ENCODE measurements around the gene SMIM14. TPM values are rescaled to one million over a fixed set of nuclear protein-coding genes. Genes with fewer than 3 reads are reported as not detected.

SMIM14 gene
- total RNA-seq, 1 donor from 2014 or later: 23.8 TPM

DNA sequence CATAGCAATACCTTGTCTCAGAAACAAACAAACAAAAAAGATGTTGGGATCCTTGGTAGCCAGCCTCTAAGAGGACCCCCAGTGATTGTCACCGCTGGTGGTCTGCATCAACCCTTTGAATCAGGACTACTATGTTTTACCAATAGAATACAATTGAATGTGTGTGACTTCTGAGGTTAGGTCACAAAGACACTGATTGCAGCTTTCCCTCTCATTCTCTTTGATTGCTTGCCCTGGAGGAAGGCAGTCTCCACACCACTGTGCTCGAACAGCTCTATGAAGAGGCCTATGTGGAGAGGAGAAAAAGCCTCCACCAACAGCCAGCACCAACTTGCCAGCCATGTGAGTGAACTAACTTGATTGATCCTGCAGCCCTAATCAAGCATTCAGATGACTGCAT is 2.8 kb upstream of the SMIM14 start:
- TF ChIP-seq POLR2A (IDR thresholded peaks at IDR 0.05) (no peak), POLR2AphosphoS5 (IDR thresholded peaks at IDR 0.05; ENCODE audit: insufficient read depth in 1 of 2, low read depth in 1 of 2) (no peak)
- TF ChIP-seq, protein P1, sequence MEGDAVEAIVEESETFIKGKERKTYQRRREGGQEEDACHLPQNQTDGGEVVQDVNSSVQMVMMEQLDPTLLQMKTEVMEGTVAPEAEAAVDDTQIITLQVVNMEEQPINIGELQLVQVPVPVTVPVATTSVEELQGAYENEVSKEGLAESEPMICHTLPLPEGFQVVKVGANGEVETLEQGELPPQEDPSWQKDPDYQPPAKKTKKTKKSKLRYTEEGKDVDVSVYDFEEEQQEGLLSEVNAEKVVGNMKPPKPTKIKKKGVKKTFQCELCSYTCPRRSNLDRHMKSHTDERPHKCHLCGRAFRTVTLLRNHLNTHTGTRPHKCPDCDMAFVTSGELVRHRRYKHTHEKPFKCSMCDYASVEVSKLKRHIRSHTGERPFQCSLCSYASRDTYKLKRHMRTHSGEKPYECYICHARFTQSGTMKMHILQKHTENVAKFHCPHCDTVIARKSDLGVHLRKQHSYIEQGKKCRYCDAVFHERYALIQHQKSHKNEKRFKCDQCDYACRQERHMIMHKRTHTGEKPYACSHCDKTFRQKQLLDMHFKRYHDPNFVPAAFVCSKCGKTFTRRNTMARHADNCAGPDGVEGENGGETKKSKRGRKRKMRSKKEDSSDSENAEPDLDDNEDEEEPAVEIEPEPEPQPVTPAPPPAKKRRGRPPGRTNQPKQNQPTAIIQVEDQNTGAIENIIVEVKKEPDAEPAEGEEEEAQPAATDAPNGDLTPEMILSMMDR (IDR thresholded peaks at IDR 0.05): no peak
- peaks cover 10% of the 10 kb centered on the region for H3K4me1 ChIP-seq
- no peak for DNase-seq (ENCODE audit: extremely low spot score in 2 of 2)
- H3K4me3 ChIP-seq: no peak overlapping the region
- intact Hi-C loops (cut with DNase I): no loop called here
- no peak overlapping the region for H3K27ac ChIP-seq
- no peaks in the 10 kb centered on the region for H3K27me3 ChIP-seq
- no peaks in the 10 kb centered on the region for H3K9me3 ChIP-seq
- H3K36me3 ChIP-seq: no peaks in the 10 kb centered on the region

DNA sequence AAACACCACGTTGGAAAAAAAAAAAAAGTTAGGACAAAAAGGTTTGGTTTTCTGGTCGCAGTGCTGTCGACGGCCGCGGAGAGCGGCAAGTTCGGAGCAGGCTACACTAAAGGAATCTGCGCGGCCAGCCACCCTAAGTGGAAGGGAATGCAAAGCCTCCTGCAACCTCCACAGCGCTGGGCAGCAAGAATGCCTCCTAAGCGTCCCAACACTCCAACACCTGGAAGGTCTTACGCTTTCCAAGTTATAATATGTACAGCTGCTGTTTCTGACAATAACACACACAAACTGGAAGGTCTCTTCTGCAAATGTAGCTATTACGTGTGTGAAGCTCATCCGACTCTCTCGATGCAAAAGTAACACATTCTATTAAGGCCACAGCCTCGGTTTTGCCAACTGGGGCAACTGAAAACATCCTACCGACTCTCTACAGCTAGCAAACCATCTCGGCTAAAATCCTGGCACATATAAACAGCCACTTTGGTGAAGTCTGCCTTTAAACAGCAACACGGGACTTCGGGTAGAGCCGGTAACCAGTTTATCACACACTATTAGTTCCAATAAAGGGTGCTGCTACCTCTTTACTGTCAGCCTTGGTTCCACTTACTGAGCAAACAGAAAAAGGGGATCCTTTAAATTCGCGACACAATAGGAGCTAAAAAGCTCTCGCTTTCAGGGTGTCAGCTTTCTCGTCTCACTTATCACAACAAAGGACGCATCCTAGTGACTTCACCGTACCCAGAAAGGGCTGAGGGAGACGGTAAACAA is 895 bp downstream of the SMIM14 start:
- H3K4me1 ChIP-seq: peaks cover 40% of the 10 kb centered on the region

DNA sequence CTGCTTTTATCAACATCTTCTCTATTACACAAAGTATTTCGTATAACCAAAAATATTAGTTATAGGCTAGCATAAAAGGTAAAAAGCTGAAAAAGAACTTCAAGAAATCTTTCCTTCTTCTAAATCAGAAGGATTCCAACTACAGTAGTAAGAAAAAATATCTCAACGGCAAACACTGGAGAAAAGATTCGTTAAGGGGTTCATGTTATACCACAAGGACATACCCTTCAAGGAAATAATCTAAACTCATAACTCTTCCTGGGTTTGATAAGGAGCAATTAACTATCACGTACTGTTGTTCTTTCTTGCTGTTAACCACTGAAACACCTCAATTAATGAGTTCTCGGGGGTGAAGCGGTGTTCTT is 1.5 kb downstream of the SMIM14 start:
- DNase-seq (ENCODE audit: extremely low spot score in 2 of 2): no peak
- H3K4me3 ChIP-seq: peak overlapping the region; percentile 94 to 97
- intact Hi-C loops (cut with DNase I): loop anchor here (5.0 kb wide), 1 partner anchor 110 kb away; the partner anchor contains the start of gene UGDH
- TF ChIP-seq POLR2A (IDR thresholded peaks at IDR 0.05) (no peak), POLR2AphosphoS5 (IDR thresholded peaks at IDR 0.05; ENCODE audit: insufficient read depth in 1 of 2, low read depth in 1 of 2) (no peak)
- TF ChIP-seq, protein P1 (IDR thresholded peaks at IDR 0.05): no peak
- no peaks in the 10 kb centered on the region for H3K9me3 ChIP-seq
- H3K27me3 ChIP-seq: no peaks in the 10 kb centered on the region
- no peaks in the 10 kb centered on the region for H3K36me3 ChIP-seq
- peak overlapping the region; percentile 99 for H3K27ac ChIP-seq
- peaks cover 41% of the 10 kb centered on the region for H3K4me1 ChIP-seq

More for the DNA sequence above, 895 bp downstream of the SMIM14 start:
- H3K36me3 ChIP-seq: no peaks in the 10 kb centered on the region
- no peaks in the 10 kb centered on the region for H3K27me3 ChIP-seq
- intact Hi-C loops (cut with DNase I): loop anchor here (5.0 kb wide), 1 partner anchor 110 kb away; the partner anchor contains the start of gene UGDH
- TF ChIP-seq, protein P1 (IDR thresholded peaks at IDR 0.05): no peak
- peak in 1 of 2 donors; percentile 46 for TF ChIP-seq POLR2AphosphoS5 (IDR thresholded peaks at IDR 0.05; ENCODE audit: insufficient read depth in 1 of 2, low read depth in 1 of 2)
- peak overlapping the region; percentile 94 to 97 for H3K4me3 ChIP-seq
- peak overlapping the region; percentile 99 for H3K27ac ChIP-seq
- no peak for DNase-seq (ENCODE audit: extremely low spot score in 2 of 2)
- H3K9me3 ChIP-seq: no peaks in the 10 kb centered on the region

DNA sequence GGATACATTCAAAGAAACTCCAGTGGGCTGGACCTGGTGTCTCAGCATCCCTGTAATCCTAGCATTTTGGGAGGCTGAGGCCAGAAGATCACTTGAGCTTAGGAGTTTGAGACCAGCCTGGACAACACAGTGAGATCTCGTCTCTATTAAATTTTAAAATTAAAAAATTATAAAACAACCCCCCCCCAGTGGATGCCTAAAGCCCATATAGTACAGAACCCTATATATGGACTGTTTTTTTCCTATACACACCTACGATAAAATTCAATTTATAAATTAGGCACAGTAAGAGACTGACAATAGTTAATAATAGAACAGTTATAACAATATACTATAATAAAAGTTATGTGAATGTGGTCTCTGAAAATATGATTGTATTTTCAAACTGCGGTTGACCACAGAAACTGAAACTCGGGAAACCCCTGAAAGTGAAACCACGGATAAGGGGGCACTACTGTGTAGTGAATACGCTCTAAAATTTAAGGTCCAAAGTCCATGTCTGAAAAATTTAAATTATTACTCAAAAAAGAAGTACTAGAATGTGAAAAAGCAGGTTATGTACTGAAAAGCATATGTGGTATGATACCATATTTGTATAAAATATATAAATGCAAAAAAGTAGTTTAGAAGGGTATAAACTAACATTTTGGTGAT is 2.0 kb downstream of the SMIM14 start:
- TF ChIP-seq, protein P1 (IDR thresholded peaks at IDR 0.05): no peak
- TF ChIP-seq POLR2AphosphoS5 (IDR thresholded peaks at IDR 0.05; ENCODE audit: insufficient read depth in 1 of 2, low read depth in 1 of 2): peak in 1 of 2 donors; percentile 5
- no peaks in the 10 kb centered on the region for H3K36me3 ChIP-seq
- intact Hi-C loops (cut with DNase I): loop anchor here (5.0 kb wide), 1 partner anchor 109 kb away; the partner anchor contains the start of gene UGDH
- DNase-seq (ENCODE audit: extremely low spot score in 2 of 2): no peak
- H3K9me3 ChIP-seq: no peaks in the 10 kb centered on the region
- peaks cover 46% of the 10 kb centered on the region for H3K4me1 ChIP-seq
- H3K27ac ChIP-seq: peak overlapping the region; percentile 99
- H3K27me3 ChIP-seq: no peaks in the 10 kb centered on the region
- H3K4me3 ChIP-seq: peak overlapping the region; percentile 94 to 97
